ENCODE measurements around the gene LTA4H. TPM values are rescaled to one million over a fixed set of nuclear protein-coding genes. Genes with fewer than 3 reads are reported as not detected.

LTA4H gene
- total and polyA plus RNA-seq, 10 of the 15 experiments (the other 5 are each of a cell fraction or from before 2014, with no cell fraction given), result 43.9 to 106 (median 47.3) TPM

GRCh38 chr12:95974358-95974757, 61.0 kb downstream of the LTA4H start:
- Histone ChIP-seq H3K9me3 (replicated peaks; ENCODE audit: control insufficient read depth, insufficient read depth, low read length) (no peaks in the 10 kb centered on the region), H2AFZ (ENCODE audit: control insufficient read depth, low read depth, low read length) (no peak overlapping the region), H3K79me2 (ENCODE audit: control insufficient read depth, insufficient read depth, low read length) (no peaks in the 10 kb centered on the region), H3K4me3 (no peak overlapping the region), H4K20me1 (ENCODE audit: control insufficient read depth, insufficient read depth) (no peaks in the 10 kb centered on the region), H3K4me2 (ENCODE audit: control insufficient read depth, insufficient read depth) (no peak overlapping the region), H3K27me3 (replicated peaks in 1 of 2; ENCODE audit: control insufficient read depth in 2 of 2, insufficient read depth in 2 of 2, low read length in 1 of 2) (no peaks in the 10 kb centered on the region; a peak in 1 of 4 replicates), H3K9ac (ENCODE audit: control insufficient read depth, insufficient read depth, low read length) (no peak overlapping the region), H3K27ac (ENCODE audit: control insufficient read depth, insufficient read depth) (no peak overlapping the region), H3K36me3 (ENCODE audit: control insufficient read depth in 2 of 2, insufficient read depth in 2 of 2, low read length in 1 of 2) (no peaks in the 10 kb centered on the region), H3K4me1 (ENCODE audit: control insufficient read depth, insufficient read depth, low read length) (no peaks in the 10 kb centered on the region)
- ChIA-PET CTCF (interaction anchor here (0.6 kb wide), 1 partner anchor 361 kb away, joined by 3 read pairs; no protein-coding TSS in a partner anchor), SMC1A (ENCODE audit: uncharacterized antibody, unreplicated experiment) (no interaction called here), RAD21 (ENCODE audit: unreplicated experiment) (no interaction called here), POLR2A (no interaction called here)
- TF ChIP-seq CEBPB (IDR thresholded peaks at IDR 0.05; ENCODE audit: borderline replicate concordance in 1 of 2, low read depth in 2 of 2, low read length in 2 of 2), result no peak
- TF ChIP-seq BCL11A (IDR thresholded peaks at IDR 0.05; ENCODE audit: low read depth, low read length), result no peak
- no peak for TF ChIP-seq NR2F1 (conservative IDR thresholded peaks at IDR 0.05)
- no peak for TF ChIP-seq SREBF2 (IDR thresholded peaks at IDR 0.05; ENCODE audit: low read length)
- 59% methylated on average over 2 of the region's 2 CpGs for WGBS (ENCODE audit: insufficient coverage, insufficient replicate concordance, low lambda C conversion rate, missing lambda C conversion rate)
- intact Hi-C loops (cut with micrococcal nuclease; ENCODE audit: unreplicated experiment) (no loop called here), in situ Hi-C loops (cut with MboI) (no loop called here)
- no peak for FAIRE-seq
- DNase-seq (ENCODE audit: low read depth, low spot score), result no peak
- BruUV-seq (replicated peaks), result no TSS peak
- no peak for ATAC-seq

- Histone ChIP-seq H3K9ac (ENCODE audit: control insufficient read depth, insufficient read depth, low read length) (no peak overlapping the region), H3K27ac (ENCODE audit: control insufficient read depth, insufficient read depth) (no peak overlapping the region), H3K4me3 (no peak overlapping the region), H3K4me2 (ENCODE audit: control insufficient read depth, insufficient read depth) (no peak overlapping the region), H3K4me1 (ENCODE audit: control insufficient read depth, insufficient read depth, low read length) (no peaks in the 10 kb centered on the region), H3K9me3 (replicated peaks; ENCODE audit: control insufficient read depth, insufficient read depth, low read length) (no peaks in the 10 kb centered on the region), H3K36me3 (ENCODE audit: control insufficient read depth in 2 of 2, insufficient read depth in 2 of 2, low read length in 1 of 2) (no peaks in the 10 kb centered on the region), H2AFZ (ENCODE audit: control insufficient read depth, low read depth, low read length) (no peak overlapping the region), H4K20me1 (ENCODE audit: control insufficient read depth, insufficient read depth) (no peaks in the 10 kb centered on the region), H3K79me2 (ENCODE audit: control insufficient read depth, insufficient read depth, low read length) (no peaks in the 10 kb centered on the region), H3K27me3 (replicated peaks in 1 of 2; ENCODE audit: control insufficient read depth in 2 of 2, insufficient read depth in 2 of 2, low read length in 1 of 2) (no peaks in the 10 kb centered on the region; a peak in 1 of 4 replicates)
- no peak for ATAC-seq
- no peak for FAIRE-seq
- intact Hi-C loops (cut with micrococcal nuclease; ENCODE audit: unreplicated experiment) (no loop called here), in situ Hi-C loops (cut with MboI) (no loop called here)
- ChIA-PET SMC1A (ENCODE audit: uncharacterized antibody, unreplicated experiment) (no interaction called here), RAD21 (ENCODE audit: unreplicated experiment) (no interaction called here), POLR2A (no interaction called here), CTCF (interaction anchor here (1.0 kb wide), 1 partner anchor 26 kb away, joined by 3 read pairs; no protein-coding TSS in a partner anchor)
- BruUV-seq (replicated peaks), result no TSS peak
- no peak for DNase-seq (ENCODE audit: low read depth, low spot score)
- 47% methylated on average over 4 of the region's 4 CpGs for WGBS (ENCODE audit: insufficient coverage, insufficient replicate concordance, low lambda C conversion rate, missing lambda C conversion rate)
- TF ChIP-seq IKZF2 (IDR thresholded peaks at IDR 0.05) (no peak), SIX5 (IDR thresholded peaks at IDR 0.05; ENCODE audit: low read depth, low read length, severe bottlenecking) (no peak), MTA2 (IDR thresholded peaks at IDR 0.05; ENCODE audit: low read depth) (no peak), E2F8 (IDR thresholded peaks at IDR 0.05; ENCODE audit: low read depth, partially characterized antibody) (no peak), TAF1 (IDR thresholded peaks at IDR 0.05; ENCODE audit: borderline replicate concordance, low read depth, low read length) (no peak), E2F4 (IDR thresholded peaks at IDR 0.05; ENCODE audit: low read depth, low read length) (no peak), PAX8 (IDR thresholded peaks at IDR 0.05) (no peak), EP300 (IDR thresholded peaks at IDR 0.05; ENCODE audit: borderline replicate concordance in 1 of 2, control insufficient read depth in 1 of 2, low read depth in 2 of 2, low read length in 2 of 2) (no peak)
Measured at GRCh38 chr12:95972832-95973456, 62.4 kb downstream of the LTA4H start.

All from GM12878 (cell line).